Neural cell (in vitro differentiated cells): ENCODE data around the gene LMO1. TPM values are rescaled to one million over a fixed set of nuclear protein-coding genes. Genes with fewer than 3 reads are reported as not detected.

ENCODE experiments used
- H2AFZ ChIP-seq: fragments of 200-600, 300-800 bp; sonication (generic), shearing (Covaris generic); 2 replicates; pipeline ENCODE4 v1.6.0; 2014; ENCODE audit warnings: low read depth, mild to moderate bottlenecking, antibody characterized with exemption, low read length, moderate library complexity
- H3F3A ChIP-seq: fragments of 200-600 bp; shearing (Covaris generic); 2 replicates; pipeline ENCODE4 v1.6.1; 2016; ENCODE audit warnings: mild to moderate bottlenecking, moderate library complexity, mixed read lengths, antibody characterized with exemption, low read length; ENCODE audit not compliant: insufficient read depth, poor library complexity, severe bottlenecking
- H3K27ac ChIP-seq: fragments of 200-600, 300-800 bp; sonication (generic), shearing (Covaris generic); 2 replicates; pipeline ENCODE4 v1.5.1; 2014; ENCODE audit warnings: mild to moderate bottlenecking, low read length, moderate library complexity
- H3K27me3 ChIP-seq: fragments of 300-800, 200-600 bp; sonication (generic), shearing (Covaris generic); 2 replicates; pipeline ENCODE4 v1.6.0; 2014; ENCODE audit warnings: mild to moderate bottlenecking, low read depth, low read length, moderate library complexity; ENCODE audit not compliant: insufficient read depth
- H3K36me3 ChIP-seq: fragments of 300-800, 200-600 bp; sonication (generic), shearing (Covaris generic); 2 replicates; pipeline ENCODE4 v1.5.1; 2014; ENCODE audit warnings: mild to moderate bottlenecking, antibody characterized with exemption, low read length, moderate library complexity; ENCODE audit not compliant: insufficient read depth
- H3K4me2 ChIP-seq: fragments of 300-800, 200-600 bp; sonication (generic), shearing (Covaris generic); 2 replicates; pipeline ENCODE4 v1.6.0; 2014; ENCODE audit warnings: mild to moderate bottlenecking, low read length
- H3K4me3 ChIP-seq: fragments of 300-800, 200-600 bp; sonication (generic), shearing (Covaris generic); 2 replicates; pipeline ENCODE4 v1.5.1; 2014; ENCODE audit warnings: mild to moderate bottlenecking, low read length, moderate library complexity
- H3K79me2 ChIP-seq: fragments of 200-600 bp; shearing (Covaris generic); replicated peaks from 2 replicates; pipeline ENCODE4 v1.6.0; 2014; ENCODE audit warnings: mild to moderate bottlenecking, low read length, moderate library complexity; ENCODE audit not compliant: insufficient read depth
- H3K9ac ChIP-seq: fragments of 300-800, 200-600 bp; sonication (generic), shearing (Covaris generic); 2 replicates; pipeline ENCODE4 v1.6.1; 2016; ENCODE audit warnings: mild to moderate bottlenecking, low read length, mixed read lengths
- H3K9me2 ChIP-seq: fragments of 200-600 bp; shearing (Covaris generic); 2 replicates; pipeline ENCODE4 v1.6.1; 2016; ENCODE audit warnings: mild to moderate bottlenecking, low read length, mixed read lengths; ENCODE audit not compliant: insufficient read depth
- H3K9me3 ChIP-seq: fragments of 200-600, 300-800 bp; sonication (generic), shearing (Covaris generic); 2 replicates; pipeline ENCODE4 v1.6.1; 2016; ENCODE audit warnings: mild to moderate bottlenecking, mixed run types, low read length, moderate library complexity, mixed read lengths
- H4K20me1 ChIP-seq: fragments of 200-600 bp; shearing (Covaris generic); 2 replicates; pipeline ENCODE4 v1.6.1; 2016; ENCODE audit warnings: mild to moderate bottlenecking, mixed run types; ENCODE audit not compliant: insufficient read depth
- EP300 ChIP-seq: fragments of 450-650 bp; conservative IDR thresholded peaks from 2 replicates; pipeline ENCODE4 v1.6.1; 2014; ENCODE audit warnings: antibody characterized with exemption, mild to moderate bottlenecking, moderate library complexity; ENCODE audit not compliant: poor library complexity, severe bottlenecking
- EZH2 ChIP-seq: fragments of 200-600, 300-800 bp; shearing (Covaris generic), sonication (generic); IDR thresholded peaks from 2 replicates; pipeline ENCODE4 v1.6.1; 2014; ENCODE audit warnings: antibody characterized with exemption, low read length, borderline replicate concordance, mild to moderate bottlenecking; ENCODE audit not compliant: insufficient read depth, poor library complexity, severe bottlenecking
- MXI1 ChIP-seq: fragments of 450-650 bp; conservative IDR thresholded peaks from 2 replicates; pipeline ENCODE4 v1.6.1; 2014; ENCODE audit warnings: antibody characterized with exemption, mild to moderate bottlenecking; ENCODE audit not compliant: poor library complexity, severe bottlenecking
- POLR2AphosphoS5 ChIP-seq: IDR thresholded peaks from 2 replicates; pipeline ENCODE4 v1.6.1; 2012
- RAD21 ChIP-seq: fragments of 450-650 bp; conservative IDR thresholded peaks from 2 replicates; pipeline ENCODE4 v1.6.1; 2014; ENCODE audit warnings: antibody characterized with exemption, mild to moderate bottlenecking, moderate library complexity
- SMC3 ChIP-seq: fragments of 450-650 bp; conservative IDR thresholded peaks from 2 replicates; pipeline ENCODE4 v1.6.1; 2014; ENCODE audit warnings: antibody characterized with exemption, mild to moderate bottlenecking, moderate library complexity; ENCODE audit not compliant: poor library complexity
- TAF1 ChIP-seq: IDR thresholded peaks from 2 replicates; pipeline ENCODE4 v1.6.1; 2012; ENCODE audit warnings: low read depth
- polyA plus RNA-seq: library from polyadenylated mRNA; depleted of rRNA; stranded (reverse); fragments of >200 nt; gene quantifications from 2 replicates; pipeline ENCODE4 v1.2.3, GENCODE V29; 2014
- TF ChIP-seq, protein P1 (sequence below): fragments of 450-650 bp; IDR thresholded peaks from 2 replicates; pipeline ENCODE4 v1.5.1; 2014; ENCODE audit warnings: antibody characterized with exemption, mild to moderate bottlenecking, moderate library complexity; ENCODE audit not compliant: poor library complexity, severe bottlenecking
- TF ChIP-seq, protein P2 (sequence below): IDR thresholded peaks from 2 replicates; pipeline ENCODE4 v1.6.1; 2012; ENCODE audit warnings: borderline replicate concordance

The LMO1 gene
- polyA plus RNA-seq, 1 donor from 2014 or later, result 4.4 TPM

DNA sequence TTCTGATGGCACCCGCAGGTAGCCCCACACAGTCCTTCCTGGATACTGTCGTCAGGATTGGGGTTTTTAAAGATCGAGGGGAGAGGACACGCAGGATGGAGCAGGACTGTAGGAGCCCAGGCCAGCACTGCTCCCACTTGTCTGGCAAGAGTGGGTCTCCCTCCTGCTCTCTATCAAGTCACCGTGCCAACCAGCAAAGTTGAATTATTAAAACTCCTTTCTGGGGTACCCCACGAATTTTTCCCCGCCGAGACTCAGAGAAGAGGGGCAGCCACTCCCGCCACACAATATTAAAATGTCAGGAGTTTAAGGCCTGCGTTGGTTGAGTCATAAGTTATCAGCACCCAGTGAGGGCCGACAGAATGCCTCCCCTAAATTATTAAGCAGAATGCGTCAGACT is 10.1 kb downstream of the LMO1 start (continued):
- TF ChIP-seq, protein P1, sequence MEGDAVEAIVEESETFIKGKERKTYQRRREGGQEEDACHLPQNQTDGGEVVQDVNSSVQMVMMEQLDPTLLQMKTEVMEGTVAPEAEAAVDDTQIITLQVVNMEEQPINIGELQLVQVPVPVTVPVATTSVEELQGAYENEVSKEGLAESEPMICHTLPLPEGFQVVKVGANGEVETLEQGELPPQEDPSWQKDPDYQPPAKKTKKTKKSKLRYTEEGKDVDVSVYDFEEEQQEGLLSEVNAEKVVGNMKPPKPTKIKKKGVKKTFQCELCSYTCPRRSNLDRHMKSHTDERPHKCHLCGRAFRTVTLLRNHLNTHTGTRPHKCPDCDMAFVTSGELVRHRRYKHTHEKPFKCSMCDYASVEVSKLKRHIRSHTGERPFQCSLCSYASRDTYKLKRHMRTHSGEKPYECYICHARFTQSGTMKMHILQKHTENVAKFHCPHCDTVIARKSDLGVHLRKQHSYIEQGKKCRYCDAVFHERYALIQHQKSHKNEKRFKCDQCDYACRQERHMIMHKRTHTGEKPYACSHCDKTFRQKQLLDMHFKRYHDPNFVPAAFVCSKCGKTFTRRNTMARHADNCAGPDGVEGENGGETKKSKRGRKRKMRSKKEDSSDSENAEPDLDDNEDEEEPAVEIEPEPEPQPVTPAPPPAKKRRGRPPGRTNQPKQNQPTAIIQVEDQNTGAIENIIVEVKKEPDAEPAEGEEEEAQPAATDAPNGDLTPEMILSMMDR, result no peak
- TF ChIP-seq SMC3, result no peak

GRCh38 chr11:8252946-8253345 is 10.7 kb downstream of the LMO1 start:
- Histone ChIP-seq H3K36me3 (no peaks in the 10 kb centered on the region), H3F3A (no peaks in the 10 kb centered on the region), H3K27me3 (no peaks in the 10 kb centered on the region), H2AFZ (no peak overlapping the region), H4K20me1 (no peaks in the 10 kb centered on the region), H3K27ac (no peak overlapping the region), H3K4me3 (no peak overlapping the region), H3K79me2 (peaks cover 32% of the 10 kb centered on the region), H3K4me2 (no peak overlapping the region), H3K9me3 (no peaks in the 10 kb centered on the region), H3K9me2 (no peaks in the 10 kb centered on the region), H3K9ac (no peak overlapping the region)
- TF ChIP-seq, protein P2, sequence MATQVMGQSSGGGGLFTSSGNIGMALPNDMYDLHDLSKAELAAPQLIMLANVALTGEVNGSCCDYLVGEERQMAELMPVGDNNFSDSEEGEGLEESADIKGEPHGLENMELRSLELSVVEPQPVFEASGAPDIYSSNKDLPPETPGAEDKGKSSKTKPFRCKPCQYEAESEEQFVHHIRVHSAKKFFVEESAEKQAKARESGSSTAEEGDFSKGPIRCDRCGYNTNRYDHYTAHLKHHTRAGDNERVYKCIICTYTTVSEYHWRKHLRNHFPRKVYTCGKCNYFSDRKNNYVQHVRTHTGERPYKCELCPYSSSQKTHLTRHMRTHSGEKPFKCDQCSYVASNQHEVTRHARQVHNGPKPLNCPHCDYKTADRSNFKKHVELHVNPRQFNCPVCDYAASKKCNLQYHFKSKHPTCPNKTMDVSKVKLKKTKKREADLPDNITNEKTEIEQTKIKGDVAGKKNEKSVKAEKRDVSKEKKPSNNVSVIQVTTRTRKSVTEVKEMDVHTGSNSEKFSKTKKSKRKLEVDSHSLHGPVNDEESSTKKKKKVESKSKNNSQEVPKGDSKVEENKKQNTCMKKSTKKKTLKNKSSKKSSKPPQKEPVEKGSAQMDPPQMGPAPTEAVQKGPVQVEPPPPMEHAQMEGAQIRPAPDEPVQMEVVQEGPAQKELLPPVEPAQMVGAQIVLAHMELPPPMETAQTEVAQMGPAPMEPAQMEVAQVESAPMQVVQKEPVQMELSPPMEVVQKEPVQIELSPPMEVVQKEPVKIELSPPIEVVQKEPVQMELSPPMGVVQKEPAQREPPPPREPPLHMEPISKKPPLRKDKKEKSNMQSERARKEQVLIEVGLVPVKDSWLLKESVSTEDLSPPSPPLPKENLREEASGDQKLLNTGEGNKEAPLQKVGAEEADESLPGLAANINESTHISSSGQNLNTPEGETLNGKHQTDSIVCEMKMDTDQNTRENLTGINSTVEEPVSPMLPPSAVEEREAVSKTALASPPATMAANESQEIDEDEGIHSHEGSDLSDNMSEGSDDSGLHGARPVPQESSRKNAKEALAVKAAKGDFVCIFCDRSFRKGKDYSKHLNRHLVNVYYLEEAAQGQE, result no peak
- TF ChIP-seq EP300, result no peak
- TF ChIP-seq, protein P1, result no peak

- H3K27me3 ChIP-seq, result no peaks in the 10 kb centered on the region
- H3K4me2 ChIP-seq, result no peak overlapping the region
- TF ChIP-seq RAD21 (no peak), EP300 (no peak), TAF1 (no peak), EZH2 (no peak), SMC3 (no peak), POLR2AphosphoS5 (no peak), MXI1 (no peak)
- TF ChIP-seq, protein P2, result no peak
- TF ChIP-seq, protein P1, result no peak
- H3K79me2 ChIP-seq, result peaks cover 26% of the 10 kb centered on the region
- H4K20me1 ChIP-seq, result no peaks in the 10 kb centered on the region
- H3K36me3 ChIP-seq, result no peaks in the 10 kb centered on the region
- no peak overlapping the region for H2AFZ ChIP-seq
- H3K27ac ChIP-seq, result no peak overlapping the region
- no peaks in the 10 kb centered on the region for H3F3A ChIP-seq
- no peaks in the 10 kb centered on the region for H3K9me3 ChIP-seq
- no peak overlapping the region for H3K9ac ChIP-seq
- H3K4me3 ChIP-seq, result no peak overlapping the region
- H3K9me2 ChIP-seq, result no peaks in the 10 kb centered on the region
These were observed 11.3 kb downstream of the LMO1 start for GRCh38 chr11:8252388-8252787.
